Liver (tissue), 3 donors: ENCODE measurements around the gene TRPC4AP.

ENCODE experiments used
- EGR1 ChIP-seq, 2 donors: IDR thresholded peaks; 2 replicates each; pipeline ENCODE4 v1.6.1; 2016 to 2018; ENCODE audit warnings: antibody characterized with exemption in 2 of 2, low read depth in 2 of 2
- HNF4G ChIP-seq: IDR thresholded peaks from 2 replicates; pipeline ENCODE4 v1.6.1; 2016; ENCODE audit warnings: antibody characterized with exemption
- JUND ChIP-seq, 2 donors: IDR thresholded peaks; 2 replicates each; pipeline ENCODE4 v1.6.1; 2016; ENCODE audit warnings: antibody characterized with exemption in 2 of 2
- RAD21 ChIP-seq, 2 donors: IDR thresholded peaks; 2 replicates each; pipeline ENCODE4 v1.6.1; 2016; ENCODE audit warnings: antibody characterized with exemption in 2 of 2, mild to moderate bottlenecking in 2 of 2
- SP1 ChIP-seq: IDR thresholded peaks from 2 replicates; pipeline ENCODE4 v1.6.1; 2018; ENCODE audit warnings: antibody characterized with exemption, mild to moderate bottlenecking
- TAF1 ChIP-seq: conservative IDR thresholded peaks from 2 replicates; pipeline ENCODE4 v1.6.1; 2016; ENCODE audit warnings: antibody characterized with exemption, mild to moderate bottlenecking
- TF ChIP-seq, protein P1 (sequence below): fragments of 150-350 bp; IDR thresholded peaks from 2 replicates; pipeline ENCODE4 v1.5.1; 2017; ENCODE audit warnings: improper control_type of control experiment, low read depth, low read length; ENCODE audit not compliant: missing input control
- TF ChIP-seq, protein P2 (sequence below): IDR thresholded peaks from 2 replicates; pipeline ENCODE4 v1.6.1; 2016; ENCODE audit warnings: antibody characterized with exemption
- TF ChIP-seq, protein P3 (sequence below): IDR thresholded peaks from 2 replicates; pipeline ENCODE4 v1.6.1; 2016; ENCODE audit warnings: antibody characterized with exemption
- TF ChIP-seq, protein P4 (sequence below): IDR thresholded peaks from 2 replicates; pipeline ENCODE4 v1.6.1; 2016; ENCODE audit warnings: antibody characterized with exemption, mild to moderate bottlenecking
- donor health status: healthy.
- donor health status: healthy.

DNA sequence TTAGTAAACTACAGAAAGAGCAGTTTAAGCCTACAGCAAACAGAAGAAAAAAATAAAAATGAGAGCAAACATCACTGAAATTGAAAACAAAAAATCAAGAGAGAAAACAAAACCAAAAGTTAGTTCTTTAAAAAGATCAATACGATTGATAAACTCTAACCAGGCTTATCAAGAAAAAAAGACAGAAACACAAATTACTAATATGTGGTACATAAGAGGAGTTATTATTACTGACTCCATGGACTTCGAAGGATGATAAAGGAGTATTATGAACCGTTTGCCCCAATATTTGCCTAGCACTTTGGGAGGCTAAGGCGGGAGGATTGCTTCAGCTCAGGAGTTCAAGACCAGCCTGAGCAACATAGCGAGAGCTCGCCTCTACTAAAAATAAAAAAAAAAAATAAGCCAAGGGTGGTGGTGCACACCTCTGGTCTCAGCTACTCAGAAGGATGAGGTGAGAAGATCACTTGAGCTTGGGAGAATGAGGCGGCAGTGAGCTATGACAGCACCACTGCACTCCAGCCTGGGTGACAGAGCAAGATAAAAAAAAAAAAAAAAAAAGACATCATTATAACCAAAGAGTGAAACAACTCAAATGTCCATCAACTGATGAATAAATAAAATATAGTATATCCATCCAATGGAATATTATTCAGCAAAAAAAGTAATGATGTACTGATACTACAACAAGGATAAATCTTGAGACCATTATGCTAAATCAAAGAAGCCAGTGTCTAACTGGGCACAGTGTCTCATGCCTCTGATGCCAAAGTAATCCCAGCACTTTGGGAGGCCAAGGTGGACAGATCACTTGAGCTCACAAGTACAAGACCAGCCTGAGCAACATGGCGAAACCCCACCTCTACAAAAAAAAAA is 12.9 kb downstream of the TRPC4AP start:
- TF ChIP-seq, protein P1, sequence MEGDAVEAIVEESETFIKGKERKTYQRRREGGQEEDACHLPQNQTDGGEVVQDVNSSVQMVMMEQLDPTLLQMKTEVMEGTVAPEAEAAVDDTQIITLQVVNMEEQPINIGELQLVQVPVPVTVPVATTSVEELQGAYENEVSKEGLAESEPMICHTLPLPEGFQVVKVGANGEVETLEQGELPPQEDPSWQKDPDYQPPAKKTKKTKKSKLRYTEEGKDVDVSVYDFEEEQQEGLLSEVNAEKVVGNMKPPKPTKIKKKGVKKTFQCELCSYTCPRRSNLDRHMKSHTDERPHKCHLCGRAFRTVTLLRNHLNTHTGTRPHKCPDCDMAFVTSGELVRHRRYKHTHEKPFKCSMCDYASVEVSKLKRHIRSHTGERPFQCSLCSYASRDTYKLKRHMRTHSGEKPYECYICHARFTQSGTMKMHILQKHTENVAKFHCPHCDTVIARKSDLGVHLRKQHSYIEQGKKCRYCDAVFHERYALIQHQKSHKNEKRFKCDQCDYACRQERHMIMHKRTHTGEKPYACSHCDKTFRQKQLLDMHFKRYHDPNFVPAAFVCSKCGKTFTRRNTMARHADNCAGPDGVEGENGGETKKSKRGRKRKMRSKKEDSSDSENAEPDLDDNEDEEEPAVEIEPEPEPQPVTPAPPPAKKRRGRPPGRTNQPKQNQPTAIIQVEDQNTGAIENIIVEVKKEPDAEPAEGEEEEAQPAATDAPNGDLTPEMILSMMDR = no peak
- no peak for TF ChIP-seq JUND (IDR thresholded peaks at IDR 0.05)
- no peak for TF ChIP-seq TAF1
- TF ChIP-seq RAD21 (IDR thresholded peaks at IDR 0.05) = no peak
- TF ChIP-seq, protein P2, sequence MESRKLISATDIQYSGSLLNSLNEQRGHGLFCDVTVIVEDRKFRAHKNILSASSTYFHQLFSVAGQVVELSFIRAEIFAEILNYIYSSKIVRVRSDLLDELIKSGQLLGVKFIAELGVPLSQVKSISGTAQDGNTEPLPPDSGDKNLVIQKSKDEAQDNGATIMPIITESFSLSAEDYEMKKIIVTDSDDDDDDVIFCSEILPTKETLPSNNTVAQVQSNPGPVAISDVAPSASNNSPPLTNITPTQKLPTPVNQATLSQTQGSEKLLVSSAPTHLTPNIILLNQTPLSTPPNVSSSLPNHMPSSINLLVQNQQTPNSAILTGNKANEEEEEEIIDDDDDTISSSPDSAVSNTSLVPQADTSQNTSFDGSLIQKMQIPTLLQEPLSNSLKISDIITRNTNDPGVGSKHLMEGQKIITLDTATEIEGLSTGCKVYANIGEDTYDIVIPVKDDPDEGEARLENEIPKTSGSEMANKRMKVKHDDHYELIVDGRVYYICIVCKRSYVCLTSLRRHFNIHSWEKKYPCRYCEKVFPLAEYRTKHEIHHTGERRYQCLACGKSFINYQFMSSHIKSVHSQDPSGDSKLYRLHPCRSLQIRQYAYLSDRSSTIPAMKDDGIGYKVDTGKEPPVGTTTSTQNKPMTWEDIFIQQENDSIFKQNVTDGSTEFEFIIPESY = no peak
- TF ChIP-seq, protein P3, sequence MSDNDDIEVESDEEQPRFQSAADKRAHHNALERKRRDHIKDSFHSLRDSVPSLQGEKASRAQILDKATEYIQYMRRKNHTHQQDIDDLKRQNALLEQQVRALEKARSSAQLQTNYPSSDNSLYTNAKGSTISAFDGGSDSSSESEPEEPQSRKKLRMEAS = no peak
- TF ChIP-seq, protein P4, sequence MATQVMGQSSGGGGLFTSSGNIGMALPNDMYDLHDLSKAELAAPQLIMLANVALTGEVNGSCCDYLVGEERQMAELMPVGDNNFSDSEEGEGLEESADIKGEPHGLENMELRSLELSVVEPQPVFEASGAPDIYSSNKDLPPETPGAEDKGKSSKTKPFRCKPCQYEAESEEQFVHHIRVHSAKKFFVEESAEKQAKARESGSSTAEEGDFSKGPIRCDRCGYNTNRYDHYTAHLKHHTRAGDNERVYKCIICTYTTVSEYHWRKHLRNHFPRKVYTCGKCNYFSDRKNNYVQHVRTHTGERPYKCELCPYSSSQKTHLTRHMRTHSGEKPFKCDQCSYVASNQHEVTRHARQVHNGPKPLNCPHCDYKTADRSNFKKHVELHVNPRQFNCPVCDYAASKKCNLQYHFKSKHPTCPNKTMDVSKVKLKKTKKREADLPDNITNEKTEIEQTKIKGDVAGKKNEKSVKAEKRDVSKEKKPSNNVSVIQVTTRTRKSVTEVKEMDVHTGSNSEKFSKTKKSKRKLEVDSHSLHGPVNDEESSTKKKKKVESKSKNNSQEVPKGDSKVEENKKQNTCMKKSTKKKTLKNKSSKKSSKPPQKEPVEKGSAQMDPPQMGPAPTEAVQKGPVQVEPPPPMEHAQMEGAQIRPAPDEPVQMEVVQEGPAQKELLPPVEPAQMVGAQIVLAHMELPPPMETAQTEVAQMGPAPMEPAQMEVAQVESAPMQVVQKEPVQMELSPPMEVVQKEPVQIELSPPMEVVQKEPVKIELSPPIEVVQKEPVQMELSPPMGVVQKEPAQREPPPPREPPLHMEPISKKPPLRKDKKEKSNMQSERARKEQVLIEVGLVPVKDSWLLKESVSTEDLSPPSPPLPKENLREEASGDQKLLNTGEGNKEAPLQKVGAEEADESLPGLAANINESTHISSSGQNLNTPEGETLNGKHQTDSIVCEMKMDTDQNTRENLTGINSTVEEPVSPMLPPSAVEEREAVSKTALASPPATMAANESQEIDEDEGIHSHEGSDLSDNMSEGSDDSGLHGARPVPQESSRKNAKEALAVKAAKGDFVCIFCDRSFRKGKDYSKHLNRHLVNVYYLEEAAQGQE = no peak
- TF ChIP-seq HNF4G = no peak
- no peak for TF ChIP-seq SP1
- TF ChIP-seq EGR1 (IDR thresholded peaks at IDR 0.05; ENCODE audit: low read depth in 2 of 2) = no peak
